Prostate gland (tissue), 2 donors: Measurements from ENCODE around the gene NDUFS2. TPM values are rescaled to one million over a fixed set of nuclear protein-coding genes. Genes with fewer than 3 reads are reported as not detected.

Experiments used
- DNase-seq: peaks from one replicate; pipeline ENCODE4 v3.0.0-alpha.2; 2019; ENCODE audit warnings: low spot score
- H3K27ac ChIP-seq, 2 donors: fragments of 200-600 bp; sonication (generic); 2 replicates each; pipeline ENCODE4 v1.5.1; 2017 to 2019
- H3K27me3 ChIP-seq: fragments of 200-600 bp; sonication (generic); replicated peaks from 2 replicates; pipeline ENCODE4 v1.5.1; 2019; ENCODE audit not compliant: insufficient read depth
- H3K36me3 ChIP-seq, 2 donors: fragments of 200-600 bp; sonication (generic); 1 replicate in 1 of 2; 2 replicates in 1 of 2; pipeline versions ENCODE4 v1.5.1 to v1.8.1; 2017 to 2019
- H3K4me1 ChIP-seq: fragments of 200-600 bp; sonication (generic); replicated peaks from 2 replicates; pipeline ENCODE4 v1.5.1; 2019
- H3K4me3 ChIP-seq, 2 donors: fragments of 200-600 bp; sonication (generic); 2 replicates each; pipeline ENCODE4 v1.5.1; 2017 to 2019
- H3K9me3 ChIP-seq: fragments of 200-600 bp; sonication (generic); 2 replicates; pipeline ENCODE4 v1.5.1; 2017
- POLR2A ChIP-seq: fragments of 450-650 bp; IDR thresholded peaks from one replicate; pipeline ENCODE4 v1.6.1; 2016; ENCODE audit warnings: antibody characterized with exemption, mild to moderate bottlenecking
- POLR2AphosphoS5 ChIP-seq: sonication (generic); formaldehyde crosslinking; IDR thresholded peaks from one replicate; pipeline ENCODE4 v1.6.1; 2017; ENCODE audit warnings: antibody characterized with exemption
- WGBS: methylation state at CpG from one replicate; pipeline ENCODE4 v1.1.5; 2018; 5-methylcytosine and 5-hydroxymethylcytosine counted together
- intact Hi-C: fragments of 100-400 bp; cut with DNase I; formaldehyde crosslinking; loops from one replicate; pipeline ENCODE4 v1.14.2; 2022
- total RNA-seq, 2 donors: library from RNA; depleted of rRNA; stranded (reverse); fragments of >200 nt; gene quantifications; one replicate each; pipeline ENCODE4 v1.1.0, GENCODE V29; 2016
- TF ChIP-seq, protein P1 (sequence below), 4 experiments: fragments of 200-600 bp in 2 of 4; fragments of 450-650 bp in 2 of 4; sonication (generic) in 2 of 4; IDR thresholded peaks; 1 replicate in 3 of 4; 2 replicates in 1 of 4; pipeline ENCODE4 v1.5.1; 2016 to 2019; ENCODE audit warnings: antibody characterized with exemption in 4 of 4, mild to moderate bottlenecking in 2 of 4, moderate library complexity in 2 of 4

The NDUFS2 gene
- total RNA-seq, 2 donors from 2014 or later, result 108 to 111 TPM

- Histone ChIP-seq H3K27me3 (no peaks in the 10 kb centered on the region), H3K36me3 (no peaks in the 10 kb centered on the region), H3K27ac (peak overlapping the region; percentile 87 to 90), H3K9me3 (no peaks in the 10 kb centered on the region), H3K4me3 (peak overlapping the region in 1 of 2 donors; percentile 100), H3K4me1 (no peaks in the 10 kb centered on the region)
- TF ChIP-seq POLR2AphosphoS5 (no peak), POLR2A (no peak)
- TF ChIP-seq, protein P1, sequence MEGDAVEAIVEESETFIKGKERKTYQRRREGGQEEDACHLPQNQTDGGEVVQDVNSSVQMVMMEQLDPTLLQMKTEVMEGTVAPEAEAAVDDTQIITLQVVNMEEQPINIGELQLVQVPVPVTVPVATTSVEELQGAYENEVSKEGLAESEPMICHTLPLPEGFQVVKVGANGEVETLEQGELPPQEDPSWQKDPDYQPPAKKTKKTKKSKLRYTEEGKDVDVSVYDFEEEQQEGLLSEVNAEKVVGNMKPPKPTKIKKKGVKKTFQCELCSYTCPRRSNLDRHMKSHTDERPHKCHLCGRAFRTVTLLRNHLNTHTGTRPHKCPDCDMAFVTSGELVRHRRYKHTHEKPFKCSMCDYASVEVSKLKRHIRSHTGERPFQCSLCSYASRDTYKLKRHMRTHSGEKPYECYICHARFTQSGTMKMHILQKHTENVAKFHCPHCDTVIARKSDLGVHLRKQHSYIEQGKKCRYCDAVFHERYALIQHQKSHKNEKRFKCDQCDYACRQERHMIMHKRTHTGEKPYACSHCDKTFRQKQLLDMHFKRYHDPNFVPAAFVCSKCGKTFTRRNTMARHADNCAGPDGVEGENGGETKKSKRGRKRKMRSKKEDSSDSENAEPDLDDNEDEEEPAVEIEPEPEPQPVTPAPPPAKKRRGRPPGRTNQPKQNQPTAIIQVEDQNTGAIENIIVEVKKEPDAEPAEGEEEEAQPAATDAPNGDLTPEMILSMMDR (IDR thresholded peaks at IDR 0.05), result no peak
- intact Hi-C loops, result no loop called here
- no peak for DNase-seq
- 74% methylated on average over 9 of the region's 9 CpGs for WGBS
These were observed 43.7 kb upstream of the NDUFS2 start for GRCh38 chr1:161158316-161159010.

- TF ChIP-seq, protein P1 (IDR thresholded peaks at IDR 0.05), result peak in 2 of 4 experiments; percentile 33 to 35
- peak; percentile 95 for TF ChIP-seq POLR2AphosphoS5
- TF ChIP-seq POLR2A, result peak; percentile 63
- no peaks in the 10 kb centered on the region for H3K9me3 ChIP-seq
- peak; percentile 91 for DNase-seq
- WGBS, result under 1% methylated on average over 56 of the region's 60 CpGs
- no peaks in the 10 kb centered on the region for H3K4me1 ChIP-seq
- H3K36me3 ChIP-seq, result no peaks in the 10 kb centered on the region
- peak within 1 kb of the TSS; percentile 87 to 90 for H3K27ac ChIP-seq
- no peaks in the 10 kb centered on the region for H3K27me3 ChIP-seq
- intact Hi-C loops, result no loop called here
- H3K4me3 ChIP-seq, result peak within 1 kb of the TSS; percentile 71 to 100
These were observed 42.9 kb upstream of the NDUFS2 start, which contains the start of gene USP21 for GRCh38 chr1:161159087-161159912. Gene USP21, plus strand, starts transcription at chr1:161159500. Its CDS starts 1,141 bp downstream, at chr1:161160641.

GRCh38 chr1:161159913-161160243 is 42.3 kb upstream of the NDUFS2 start:
- DNase-seq, result no peak
- Histone ChIP-seq H3K9me3 (no peaks in the 10 kb centered on the region), H3K4me3 (peak overlapping the region; percentile 71 to 100), H3K27ac (peak overlapping the region; percentile 87 to 90), H3K27me3 (no peaks in the 10 kb centered on the region), H3K36me3 (no peaks in the 10 kb centered on the region), H3K4me1 (no peaks in the 10 kb centered on the region)
- whole genome bisulfite sequencing, result 6% methylated on average over 11 of the region's 11 CpGs
- TF ChIP-seq, protein P1 (IDR thresholded peaks at IDR 0.05), result no peak
- no peak for TF ChIP-seq POLR2A
- TF ChIP-seq POLR2AphosphoS5, result no peak
- intact Hi-C loops, result no loop called here

- Histone ChIP-seq H3K4me1 (peaks cover 2% of the 10 kb centered on the region), H3K9me3 (no peaks in the 10 kb centered on the region), H3K27ac (no peak overlapping the region), H3K36me3 (no peaks in the 10 kb centered on the region), H3K4me3 (no peak overlapping the region), H3K27me3 (no peaks in the 10 kb centered on the region)
- DNase-seq, result no peak
- intact Hi-C loops, result no loop called here
- 91% methylated on average over 22 of the region's 22 CpGs for WGBS
- TF ChIP-seq POLR2AphosphoS5 (no peak), POLR2A (no peak)
- TF ChIP-seq, protein P1 (IDR thresholded peaks at IDR 0.05), result no peak
These were observed 41.5 kb upstream of the NDUFS2 start for GRCh38 chr1:161160671-161161145.
